A172 (cell line): ENCODE measurements around the gene DCN. TPM values are rescaled to one million over a fixed set of nuclear protein-coding genes. Genes with fewer than 3 reads are reported as not detected.
A peak's percentile ranks its signal among the peaks of the same experiment; 100 is the strongest.

ENCODE experiments used
- DNase-seq: peaks from one replicate; pipeline ENCODE4 v3.0.0-alpha.2; 2015; ENCODE audit warnings: low spot score
- total RNA-seq: library from RNA; depleted of rRNA; stranded (reverse); fragments of >200 nt; shearing (Covaris generic); gene quantifications from 2 replicates; pipeline ENCODE4 v1.2.3, GENCODE V29; 2014

DCN gene
- total RNA-seq, 1 experiment from 2014 or later = 0.84 TPM

DNA sequence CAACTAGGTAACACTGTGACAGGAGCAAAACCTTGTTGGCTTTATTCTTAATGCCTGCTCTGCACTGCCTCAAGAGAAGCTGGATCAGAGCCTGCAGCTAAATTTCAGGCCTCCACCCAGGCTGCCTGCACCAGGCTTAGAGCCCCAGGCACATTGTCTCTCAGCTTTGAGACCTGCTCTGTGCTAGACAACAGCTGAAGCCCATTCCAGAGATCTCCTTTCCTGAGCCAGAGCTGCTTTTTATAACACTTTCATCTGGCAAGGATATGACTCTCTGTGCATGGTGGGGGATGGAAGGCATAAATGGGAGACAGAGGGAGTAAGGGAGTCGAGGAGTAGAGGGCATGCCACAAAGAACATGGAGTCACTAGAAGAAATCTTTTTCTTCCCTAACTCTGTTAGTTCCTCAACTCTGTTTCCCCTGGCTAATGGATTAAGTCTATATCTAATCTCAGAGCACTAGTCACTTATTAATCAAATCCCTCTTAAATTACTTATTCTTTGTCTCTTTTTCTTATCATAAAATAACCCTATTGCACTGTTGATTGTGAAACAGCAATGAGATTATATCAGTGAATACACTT, 44.2 kb downstream of the DCN start:
- no peak for DNase-seq

DNA sequence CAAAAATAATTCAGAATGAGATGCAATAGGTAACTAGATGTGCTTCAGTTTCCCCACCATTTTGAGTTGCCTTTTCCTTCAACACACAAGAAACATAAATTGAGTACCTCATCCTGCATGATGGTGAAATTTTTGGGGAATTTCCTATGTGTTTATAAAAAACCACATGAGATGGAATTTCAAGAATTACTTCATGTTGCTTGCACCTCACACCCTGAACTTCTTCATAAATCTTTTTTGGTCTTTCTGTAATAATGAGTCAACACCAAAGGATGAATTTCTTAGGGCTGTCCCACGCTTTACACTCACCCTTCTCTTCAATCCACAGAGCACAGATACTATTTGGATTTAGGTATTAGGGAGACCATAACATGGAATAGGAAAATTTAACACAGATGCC, 48.7 kb downstream of the DCN start:
- peak; percentile 74 for DNase-seq

GRCh38 chr12:91129662-91130362, 52.8 kb downstream of the DCN start:
- DNase-seq = no peak

DNA sequence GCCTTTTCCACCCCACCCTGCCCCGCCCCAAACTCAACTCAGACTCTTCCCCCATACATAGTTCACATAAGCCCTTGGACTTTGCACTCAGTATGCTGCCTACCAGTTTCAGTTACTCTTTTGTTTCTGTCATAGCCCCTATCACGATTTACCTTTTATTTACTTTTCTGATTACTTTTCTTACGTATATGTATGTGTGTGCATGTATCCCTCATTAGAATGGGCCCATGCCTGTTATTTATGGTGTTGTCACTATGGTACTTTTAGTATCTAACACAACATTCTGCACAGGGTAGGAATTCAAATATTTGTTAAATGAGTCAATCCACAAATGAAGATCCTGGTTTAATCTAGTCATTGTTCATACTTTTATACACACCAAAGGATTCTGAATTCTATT, 54.9 kb downstream of the DCN start:
- DNase-seq = peak; percentile 44

GRCh38 chr12:91127306-91127705, 55.3 kb downstream of the DCN start:
- DNase-seq = peak; percentile 42

DNA sequence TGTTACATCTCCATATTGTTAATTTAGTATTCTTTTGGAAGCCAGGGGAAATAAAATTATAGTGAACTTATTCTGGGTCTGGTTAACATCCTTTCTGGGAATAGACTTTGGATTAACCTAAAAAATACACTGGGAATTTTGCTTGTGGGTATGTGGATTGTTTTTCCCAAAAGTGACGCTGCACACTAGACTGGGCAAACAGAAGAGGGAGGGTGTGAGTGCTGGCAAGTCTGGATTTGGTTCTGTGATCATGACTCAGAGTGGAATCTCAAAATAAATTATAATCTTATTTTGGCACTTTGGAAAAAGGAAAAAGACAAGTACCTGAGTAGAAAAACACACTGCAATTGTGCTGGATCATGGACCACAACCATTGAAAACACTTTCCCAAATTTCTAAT, 56.1 kb downstream of the DCN start:
- no peak for DNase-seq

DNA sequence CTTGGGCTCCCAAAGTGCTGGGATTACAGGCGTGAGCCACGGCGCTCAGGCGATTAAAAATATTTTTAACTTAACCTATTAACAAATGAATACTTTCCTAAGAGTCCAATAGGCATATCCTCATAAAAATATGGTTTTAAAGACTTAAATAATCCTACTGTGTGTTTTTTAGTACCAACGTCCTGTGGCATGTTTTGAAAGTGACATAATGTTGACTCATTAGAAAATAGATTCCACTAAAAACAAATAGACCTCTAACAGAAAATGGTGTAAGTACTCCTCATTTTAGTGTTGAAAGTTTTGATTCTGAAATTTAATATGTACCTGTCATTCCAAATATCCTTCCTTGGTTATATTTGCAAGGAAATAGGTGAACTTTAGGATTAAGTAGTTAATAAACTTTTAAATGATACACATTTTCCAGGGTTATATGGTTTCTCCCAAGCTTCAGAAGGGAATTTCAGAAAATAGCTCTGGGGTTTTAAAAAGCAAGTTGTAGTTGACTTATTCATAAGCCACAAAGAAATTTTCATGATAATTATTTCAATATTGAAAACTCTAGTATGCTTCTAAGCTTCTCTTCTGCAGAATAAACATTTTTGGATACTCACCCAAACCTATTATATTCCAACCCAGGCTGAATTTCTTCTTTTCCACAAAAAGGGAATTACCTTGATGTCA, 59.2 kb downstream of the DCN start:
- DNase-seq = peak; percentile 10

GRCh38 chr12:91120781-91121180, 61.8 kb downstream of the DCN start:
- no peak for DNase-seq

- DNase-seq = no peak
Observed at GRCh38 chr12:91119089-91119488, 63.5 kb downstream of the DCN start.

DNA sequence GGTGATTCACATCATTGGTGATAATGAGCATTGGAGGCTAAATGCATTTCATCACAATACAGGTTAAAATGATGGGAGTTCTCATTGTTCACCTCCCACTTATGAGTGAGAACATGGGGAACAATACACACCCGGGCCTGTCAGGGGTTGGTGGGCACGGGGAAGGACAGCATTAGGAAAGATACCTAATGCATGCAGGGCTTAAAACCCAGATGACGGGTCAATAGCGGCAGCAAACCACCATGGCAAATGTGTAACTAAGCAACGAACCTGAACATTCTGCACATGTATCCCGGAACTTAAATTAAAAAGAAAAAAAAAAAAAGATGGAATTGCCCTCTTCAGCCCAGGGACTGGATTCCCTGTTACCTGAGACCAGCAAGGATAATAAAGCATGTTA, 69.0 kb downstream of the DCN start:
- no peak for DNase-seq

GRCh38 chr12:91111366-91112325, 71.0 kb downstream of the DCN start, which contains the start of gene LUM:
TSS of gene LUM (minus strand) at chr12:91111494. CDS start at chr12:91108979, 2,515 bp downstream.
- no peak for DNase-seq

GRCh38 chr12:91110311-91110924, 72.2 kb downstream of the DCN start:
- no peak for DNase-seq

- DNase-seq = no peak
Observed at GRCh38 chr12:91109581-91110310, 72.9 kb downstream of the DCN start.

GRCh38 chr12:91109148-91109564, 73.5 kb downstream of the DCN start:
- peak; percentile 58 for DNase-seq

GRCh38 chr12:91108196-91108755, 74.3 kb downstream of the DCN start:
- DNase-seq = no peak

DNA sequence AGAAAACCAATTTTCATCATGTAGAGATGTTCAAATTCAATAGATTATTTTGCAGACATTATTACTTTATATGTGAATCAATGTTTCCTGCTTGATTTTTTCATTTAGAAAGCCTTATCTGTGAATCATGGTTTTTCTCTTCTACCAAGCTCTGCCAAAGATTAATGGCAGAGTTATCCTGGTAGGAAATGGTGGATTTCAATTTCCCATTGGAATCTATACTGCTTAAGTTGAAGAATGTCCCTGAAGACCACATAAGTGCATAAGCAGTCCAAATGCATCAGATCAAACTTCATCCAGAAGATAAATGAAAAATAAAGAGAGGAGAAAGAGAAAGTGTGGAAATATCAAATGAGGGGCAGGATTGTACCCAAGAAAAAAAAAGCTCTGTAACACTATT, 76.3 kb downstream of the DCN start:
- no peak for DNase-seq

DNA sequence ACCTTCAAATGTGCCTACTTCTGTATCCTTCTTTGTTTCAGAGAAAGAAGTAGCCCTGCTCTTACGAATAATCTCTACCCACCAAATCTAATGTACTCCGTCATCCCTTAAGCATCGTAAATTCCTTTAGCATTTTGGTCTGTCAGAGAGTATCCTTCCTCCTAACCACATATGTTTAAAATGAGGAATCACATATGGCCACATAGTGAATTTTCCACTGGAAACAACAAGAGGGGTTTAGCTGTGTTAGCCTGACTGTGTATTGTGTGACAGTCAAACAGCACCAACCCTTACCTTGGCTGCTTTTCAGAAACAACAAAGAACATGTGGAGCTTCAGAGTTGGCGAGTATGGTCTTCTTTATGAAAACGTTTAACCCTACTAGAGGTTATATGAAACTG, 76.8 kb downstream of the DCN start:
- no peak for DNase-seq

DNA sequence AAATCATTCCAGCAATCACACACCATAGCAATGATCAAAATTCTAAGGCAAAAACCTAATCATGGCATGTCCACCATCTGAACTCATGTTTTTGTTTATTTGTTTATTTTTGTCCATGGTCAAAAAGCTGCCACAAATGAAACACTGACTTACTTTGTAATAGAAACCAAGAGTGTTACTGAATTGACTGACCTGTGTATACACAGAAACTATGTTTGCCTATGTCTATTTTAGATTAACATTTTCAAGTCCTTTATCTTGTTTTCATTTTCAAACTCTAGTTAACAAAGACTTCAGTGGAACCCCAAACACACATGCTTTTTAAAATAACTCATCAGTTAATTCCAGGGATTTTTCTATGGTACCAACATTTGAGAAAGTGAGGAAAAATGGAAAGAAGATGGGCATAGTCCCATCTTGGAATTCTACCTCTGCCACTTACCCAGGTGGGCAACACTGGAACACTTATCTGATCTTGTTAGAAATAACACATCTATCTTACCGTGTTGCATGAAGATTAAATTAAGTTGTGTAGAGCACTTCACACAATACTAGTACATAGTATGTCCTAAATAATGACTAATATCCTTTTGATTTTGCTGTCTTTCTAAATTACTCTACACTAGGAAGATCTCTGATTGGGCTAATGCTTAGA, 77.7 kb downstream of the DCN start:
- no peak for DNase-seq

GRCh38 chr12:91103624-91104023, 79.0 kb downstream of the DCN start:
- no peak for DNase-seq

GRCh38 chr12:91103101-91103500, 79.5 kb downstream of the DCN start:
- DNase-seq = no peak
